Glutamatergic neuron (in vitro differentiated cells): ENCODE measurements around the gene HGF. TPM values are rescaled to one million over a fixed set of nuclear protein-coding genes. Genes with fewer than 3 reads are reported as not detected.

Experiments
- DNase-seq: peaks from one replicate; pipeline ENCODE4 v3.0.0; 2022
- H3K27ac Mint-ChIP-seq: one replicate; pipeline ENCODE4 v1.8.0; 2020; ENCODE audit warnings: mild to moderate bottlenecking, mixed read lengths, inconsistent platforms; ENCODE audit not compliant: unreplicated experiment
- H3K27me3 Mint-ChIP-seq: one replicate; pipeline ENCODE4 v1.8.0; 2020; ENCODE audit warnings: mild to moderate bottlenecking, moderate library complexity, mixed read lengths, inconsistent platforms; ENCODE audit not compliant: unreplicated experiment
- H3K36me3 Mint-ChIP-seq: one replicate; pipeline ENCODE4 v1.8.0; 2020; ENCODE audit warnings: mild to moderate bottlenecking, mixed read lengths, inconsistent platforms; ENCODE audit not compliant: unreplicated experiment
- H3K4me1 Mint-ChIP-seq: one replicate; pipeline ENCODE4 v1.8.0; 2020; ENCODE audit warnings: mild to moderate bottlenecking, low read depth, mixed read lengths, inconsistent platforms; ENCODE audit not compliant: unreplicated experiment
- H3K4me3 Mint-ChIP-seq: one replicate; pipeline ENCODE4 v1.8.0; 2020; ENCODE audit warnings: mild to moderate bottlenecking, mixed read lengths, inconsistent platforms; ENCODE audit not compliant: unreplicated experiment
- H3K9me3 Mint-ChIP-seq: one replicate; pipeline ENCODE4 v1.8.0; 2020; ENCODE audit warnings: mild to moderate bottlenecking, moderate library complexity, mixed read lengths, inconsistent platforms; ENCODE audit not compliant: unreplicated experiment
- CTCF ChIP-seq: fragments of 200-600 bp; sonication (generic); IDR thresholded peaks from one replicate; pipeline ENCODE4 v1.5.0; 2021; ENCODE audit not compliant: partially characterized antibody, unreplicated experiment
- total RNA-seq: library from RNA; stranded (reverse); fragmentation: NEBNext Ultra II Directional; extraction: Animal tissue kit (Norgen Biotek cat#: 25700); gene quantifications from one replicate; pipeline ENCODE4 v1.2.1, GENCODE V29; 2021; ENCODE audit not compliant: unreplicated experiment

The HGF gene
- total RNA-seq, 1 donor from 2014 or later: not detected

- H3K27me3 Mint-ChIP-seq: no peaks in the 10 kb centered on the region
- no peaks in the 10 kb centered on the region for H3K36me3 Mint-ChIP-seq
- H3K4me3 Mint-ChIP-seq: no peak overlapping the region
- no peaks in the 10 kb centered on the region for H3K9me3 Mint-ChIP-seq
- H3K4me1 Mint-ChIP-seq: peaks cover 12% of the 10 kb centered on the region
- no peak for DNase-seq
- no peak for TF ChIP-seq CTCF
- H3K27ac Mint-ChIP-seq: no peak overlapping the region
These were observed 20.3 kb upstream of the HGF start for GRCh38 chr7:81790120-81790500.

GRCh38 chr7:81789406-81790119 is 19.7 kb upstream of the HGF start:
- Mint-ChIP-seq H3K36me3 (no peaks in the 10 kb centered on the region), H3K27me3 (no peaks in the 10 kb centered on the region), H3K4me3 (no peak overlapping the region), H3K27ac (no peak overlapping the region), H3K4me1 (peaks cover 11% of the 10 kb centered on the region), H3K9me3 (no peaks in the 10 kb centered on the region)
- no peak for TF ChIP-seq CTCF
- no peak for DNase-seq

GRCh38 chr7:81788246-81788645 is 18.4 kb upstream of the HGF start:
- no peak overlapping the region for H3K27ac Mint-ChIP-seq
- H3K27me3 Mint-ChIP-seq: no peaks in the 10 kb centered on the region
- no peak for DNase-seq
- no peak overlapping the region for H3K4me3 Mint-ChIP-seq
- H3K36me3 Mint-ChIP-seq: no peaks in the 10 kb centered on the region
- TF ChIP-seq CTCF: no peak
- H3K4me1 Mint-ChIP-seq: peaks cover 11% of the 10 kb centered on the region
- H3K9me3 Mint-ChIP-seq: no peaks in the 10 kb centered on the region

- Mint-ChIP-seq H3K27me3 (no peaks in the 10 kb centered on the region), H3K9me3 (no peaks in the 10 kb centered on the region), H3K27ac (no peak overlapping the region), H3K36me3 (no peaks in the 10 kb centered on the region), H3K4me1 (no peaks in the 10 kb centered on the region), H3K4me3 (no peak overlapping the region)
- no peak for TF ChIP-seq CTCF
- DNase-seq: no peak
These were observed 14.0 kb upstream of the HGF start for GRCh38 chr7:81783818-81784217.

GRCh38 chr7:81780914-81781693 is 11.3 kb upstream of the HGF start:
- Mint-ChIP-seq H3K9me3 (no peaks in the 10 kb centered on the region), H3K36me3 (no peaks in the 10 kb centered on the region), H3K27ac (no peak overlapping the region), H3K4me3 (no peak overlapping the region), H3K4me1 (no peaks in the 10 kb centered on the region), H3K27me3 (no peaks in the 10 kb centered on the region)
- no peak for DNase-seq
- no peak for TF ChIP-seq CTCF
